Measurements from ENCODE around the gene MAMDC4. TPM values are rescaled to one million over a fixed set of nuclear protein-coding genes. Genes with fewer than 3 reads are reported as not detected.

The MAMDC4 gene
- total and polyA plus RNA-seq, 2 of the 13 experiments (the other 11 are each of a cell fraction or from before 2014, with no cell fraction given): 6.0 to 6.8 TPM

DNA sequence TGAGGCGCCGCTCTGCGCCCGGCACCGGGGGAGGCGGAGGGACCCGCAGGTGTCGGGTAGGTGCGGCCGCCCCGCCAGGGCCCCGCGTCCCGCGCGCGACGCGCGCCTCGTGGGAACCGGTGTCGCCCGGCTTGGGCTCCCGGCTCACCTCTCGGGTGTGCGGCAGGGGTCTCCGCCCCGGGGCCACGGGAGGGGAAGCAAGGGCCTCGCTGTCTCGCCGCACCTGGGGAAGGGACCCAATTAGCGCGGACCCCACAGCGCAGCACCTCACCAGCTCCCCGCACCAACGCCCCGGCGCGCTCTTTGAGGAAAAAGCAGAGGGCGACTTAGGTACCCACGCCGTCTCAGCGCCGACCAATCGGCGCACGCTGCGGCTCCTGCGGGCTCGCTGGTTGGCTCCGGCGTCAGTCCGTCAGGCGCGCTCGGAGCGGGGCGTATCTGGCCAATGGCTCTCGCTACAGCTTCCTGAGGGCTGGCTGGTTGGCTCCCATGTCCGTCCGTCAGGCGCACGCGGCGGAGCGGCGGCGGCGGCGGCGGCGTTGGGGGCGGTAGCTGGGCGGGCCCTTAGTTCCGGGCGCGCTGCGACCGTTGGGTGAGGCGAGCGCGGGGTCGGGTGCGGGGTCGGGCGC, 33.9 kb downstream of the MAMDC4 start, which contains the start of gene TRAF2:
TSS of gene TRAF2 (plus strand) at position 567 of the 629 bp plus-strand sequence. CDS start 12,225 bp downstream, outside the sequence.
- peaks cover 0 to 9% of the 10 kb centered on the region in 2 experiments; a peak in 3 of 5 replicates for H3K36me3 ChIP-seq (replicated peaks in 1 of 2; ENCODE audit: control insufficient read depth in 1 of 2, insufficient read depth in 2 of 2, low read length in 2 of 2)
- 0 out of 2 replicates have a peak, but pooled peaks cover 10% of the 10 kb centered on the region for H4K20me1 ChIP-seq (ENCODE audit: insufficient read depth, low read length)
- intact Hi-C loops (cut with micrococcal nuclease; ENCODE audit: unreplicated experiment): loop anchor here (5.0 to 10.0 kb wide), 2 partner anchors 51 to 101 kb away; no protein-coding TSS in a partner anchor
- CTCF ChIA-PET (ENCODE audit: low intra/inter-chr PET ratio, low total read pairs): no interaction called here
- H3K4me1 ChIP-seq (ENCODE audit: insufficient read depth, low read length): peaks cover 57% of the 10 kb centered on the region
- no peak within 1 kb of the TSS for H2AFZ ChIP-seq (ENCODE audit: low read length)
- ATAC-seq (peak; percentile 85), FAIRE-seq (no peak), DNase-seq (ENCODE audit: low spot score) (peak; percentile 94)
- peak within 1 kb of the TSS; percentile 89 for H3K9ac ChIP-seq (ENCODE audit: insufficient read depth, low read depth, low read length)
- H3K27ac ChIP-seq (ENCODE audit: extremely low read length, insufficient read depth, low read length): peak within 1 kb of the TSS; percentile 74
- 0% methylated on average over 21 of the region's 88 CpGs for WGBS (ENCODE audit: low lambda C conversion rate)
- in situ Hi-C loops (cut with HindIII; ENCODE audit: extremely low pct_ligation_motif_present, low pct_unique_long_range_greater_than_20kb): no loop called here
- no peaks in the 10 kb centered on the region for H3K9me3 ChIP-seq (ENCODE audit: low read length)
- peak within 1 kb of the TSS; percentile 81 to 92 (median 85) for H3K4me3 ChIP-seq (replicated peaks in 1 of 3; ENCODE audit: insufficient read depth in 1 of 3, low read depth in 2 of 3, low read length in 3 of 3)
- H3K27me3 ChIP-seq (ENCODE audit: control insufficient read depth in 1 of 2, insufficient read depth in 2 of 2, low read length in 2 of 2): no peaks in the 10 kb centered on the region
- POLR2A ChIA-PET: interaction anchor here (0.7 to 7.1 kb wide), 16 partner anchors 10 to 244 kb away, joined by 3 to 45 read pairs (median 5); partner anchors contain the start of genes C8G, EDF1, FBXW5 and MAN1B1
- BruUV-seq (replicated peaks): no TSS peak
- H3K4me2 ChIP-seq (ENCODE audit: low read depth, low read length): peak within 1 kb of the TSS; percentile 96
- H3K79me2 ChIP-seq (ENCODE audit: insufficient read depth, low read length): peaks cover 43% of the 10 kb centered on the region
- TF ChIP-seq SP4 (CRISPR knock-in tag; IDR thresholded peaks at IDR 0.05) (peak; percentile 78), ZNF616 (CRISPR knock-in tag; IDR thresholded peaks at IDR 0.05; ENCODE audit: low read depth) (peak; percentile 88; the same call in 1 of the 2 replicates), NR2F2 (IDR thresholded peaks at IDR 0.05; ENCODE audit: borderline replicate concordance, low read depth) (no peak), PITX1 (CRISPR knock-in tag; IDR thresholded peaks at IDR 0.05) (no peak; the same call in 1 of the 2 replicates), PLRG1 (conservative IDR thresholded peaks at IDR 0.05) (no peak), CHD2 (IDR thresholded peaks at IDR 0.05; ENCODE audit: low read depth, low read length) (peak; percentile 82), DMAP1 (CRISPR knock-in tag; IDR thresholded peaks at IDR 0.05) (peak; percentile 57), KMT2A (CRISPR knock-in tag; IDR thresholded peaks at IDR 0.05) (peak; percentile 53; the same call in 1 of the 2 replicates)
- TF ChIP-seq, protein P1, sequence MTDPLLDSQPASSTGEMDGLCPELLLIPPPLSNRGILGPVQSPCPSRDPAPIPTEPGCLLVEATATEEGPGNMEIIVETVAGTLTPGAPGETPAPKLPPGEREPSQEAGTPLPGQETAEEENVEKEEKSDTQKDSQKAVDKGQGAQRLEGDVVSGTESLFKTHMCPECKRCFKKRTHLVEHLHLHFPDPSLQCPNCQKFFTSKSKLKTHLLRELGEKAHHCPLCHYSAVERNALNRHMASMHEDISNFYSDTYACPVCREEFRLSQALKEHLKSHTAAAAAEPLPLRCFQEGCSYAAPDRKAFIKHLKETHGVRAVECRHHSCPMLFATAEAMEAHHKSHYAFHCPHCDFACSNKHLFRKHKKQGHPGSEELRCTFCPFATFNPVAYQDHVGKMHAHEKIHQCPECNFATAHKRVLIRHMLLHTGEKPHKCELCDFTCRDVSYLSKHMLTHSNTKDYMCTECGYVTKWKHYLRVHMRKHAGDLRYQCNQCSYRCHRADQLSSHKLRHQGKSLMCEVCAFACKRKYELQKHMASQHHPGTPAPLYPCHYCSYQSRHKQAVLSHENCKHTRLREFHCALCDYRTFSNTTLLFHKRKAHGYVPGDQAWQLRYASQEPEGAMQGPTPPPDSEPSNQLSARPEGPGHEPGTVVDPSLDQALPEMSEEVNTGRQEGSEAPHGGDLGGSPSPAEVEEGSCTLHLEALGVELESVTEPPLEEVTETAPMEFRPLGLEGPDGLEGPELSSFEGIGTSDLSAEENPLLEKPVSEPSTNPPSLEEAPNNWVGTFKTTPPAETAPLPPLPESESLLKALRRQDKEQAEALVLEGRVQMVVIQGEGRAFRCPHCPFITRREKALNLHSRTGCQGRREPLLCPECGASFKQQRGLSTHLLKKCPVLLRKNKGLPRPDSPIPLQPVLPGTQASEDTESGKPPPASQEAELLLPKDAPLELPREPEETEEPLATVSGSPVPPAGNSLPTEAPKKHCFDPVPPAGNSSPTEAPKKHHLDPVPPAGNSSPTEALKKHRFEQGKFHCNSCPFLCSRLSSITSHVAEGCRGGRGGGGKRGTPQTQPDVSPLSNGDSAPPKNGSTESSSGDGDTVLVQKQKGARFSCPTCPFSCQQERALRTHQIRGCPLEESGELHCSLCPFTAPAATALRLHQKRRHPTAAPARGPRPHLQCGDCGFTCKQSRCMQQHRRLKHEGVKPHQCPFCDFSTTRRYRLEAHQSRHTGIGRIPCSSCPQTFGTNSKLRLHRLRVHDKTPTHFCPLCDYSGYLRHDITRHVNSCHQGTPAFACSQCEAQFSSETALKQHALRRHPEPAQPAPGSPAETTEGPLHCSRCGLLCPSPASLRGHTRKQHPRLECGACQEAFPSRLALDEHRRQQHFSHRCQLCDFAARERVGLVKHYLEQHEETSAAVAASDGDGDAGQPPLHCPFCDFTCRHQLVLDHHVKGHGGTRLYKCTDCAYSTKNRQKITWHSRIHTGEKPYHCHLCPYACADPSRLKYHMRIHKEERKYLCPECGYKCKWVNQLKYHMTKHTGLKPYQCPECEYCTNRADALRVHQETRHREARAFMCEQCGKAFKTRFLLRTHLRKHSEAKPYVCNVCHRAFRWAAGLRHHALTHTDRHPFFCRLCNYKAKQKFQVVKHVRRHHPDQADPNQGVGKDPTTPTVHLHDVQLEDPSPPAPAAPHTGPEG (CRISPR knock-in tag; IDR thresholded peaks at IDR 0.05): 0 out of 2 replicates have a peak, but pooled peaks have one; percentile 64
- TF ChIP-seq, protein P2, sequence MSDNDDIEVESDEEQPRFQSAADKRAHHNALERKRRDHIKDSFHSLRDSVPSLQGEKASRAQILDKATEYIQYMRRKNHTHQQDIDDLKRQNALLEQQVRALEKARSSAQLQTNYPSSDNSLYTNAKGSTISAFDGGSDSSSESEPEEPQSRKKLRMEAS (IDR thresholded peaks at IDR 0.05): peak; percentile 73
- TF ChIP-seq, protein P3, sequence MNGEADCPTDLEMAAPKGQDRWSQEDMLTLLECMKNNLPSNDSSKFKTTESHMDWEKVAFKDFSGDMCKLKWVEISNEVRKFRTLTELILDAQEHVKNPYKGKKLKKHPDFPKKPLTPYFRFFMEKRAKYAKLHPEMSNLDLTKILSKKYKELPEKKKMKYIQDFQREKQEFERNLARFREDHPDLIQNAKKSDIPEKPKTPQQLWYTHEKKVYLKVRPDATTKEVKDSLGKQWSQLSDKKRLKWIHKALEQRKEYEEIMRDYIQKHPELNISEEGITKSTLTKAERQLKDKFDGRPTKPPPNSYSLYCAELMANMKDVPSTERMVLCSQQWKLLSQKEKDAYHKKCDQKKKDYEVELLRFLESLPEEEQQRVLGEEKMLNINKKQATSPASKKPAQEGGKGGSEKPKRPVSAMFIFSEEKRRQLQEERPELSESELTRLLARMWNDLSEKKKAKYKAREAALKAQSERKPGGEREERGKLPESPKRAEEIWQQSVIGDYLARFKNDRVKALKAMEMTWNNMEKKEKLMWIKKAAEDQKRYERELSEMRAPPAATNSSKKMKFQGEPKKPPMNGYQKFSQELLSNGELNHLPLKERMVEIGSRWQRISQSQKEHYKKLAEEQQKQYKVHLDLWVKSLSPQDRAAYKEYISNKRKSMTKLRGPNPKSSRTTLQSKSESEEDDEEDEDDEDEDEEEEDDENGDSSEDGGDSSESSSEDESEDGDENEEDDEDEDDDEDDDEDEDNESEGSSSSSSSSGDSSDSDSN (CRISPR knock-in tag; IDR thresholded peaks at IDR 0.05): peak; percentile 45; the same call in 1 of the 2 replicates
